Effector CD4-positive, alpha-beta T cell (primary cell): ENCODE results near the gene PLEKHH1.
"Not testable (repeated sequence)": the region's sequence is repeated elsewhere in the genome, so short reads cannot be mapped to it uniquely, and the experiment has no call there.

Experiments
- DNase-seq: peaks from one replicate; pipeline ENCODE4 v3.0.0-alpha.2; 2020

PLEKHH1 gene

DNA sequence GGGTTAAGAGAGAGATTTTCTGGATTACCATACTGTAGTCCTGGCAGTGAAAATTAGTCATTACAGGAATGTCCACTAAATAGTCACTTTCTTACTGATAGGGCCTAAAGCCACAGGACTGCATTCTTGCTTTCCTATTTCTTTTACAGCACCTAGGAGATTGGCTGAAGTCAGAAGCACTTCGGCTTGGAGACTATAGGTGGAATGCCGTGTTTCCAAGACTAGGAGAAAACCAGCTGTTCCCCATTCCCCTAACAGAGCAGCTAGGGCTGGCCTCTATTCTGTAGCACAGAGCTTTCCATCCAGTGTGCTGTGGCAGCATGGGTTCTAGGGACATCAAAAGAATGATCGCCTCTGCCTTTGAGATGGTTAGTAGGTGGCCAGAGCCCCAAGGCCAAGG lies 51.9 kb downstream of the PLEKHH1 start:
- no peak for DNase-seq

DNA sequence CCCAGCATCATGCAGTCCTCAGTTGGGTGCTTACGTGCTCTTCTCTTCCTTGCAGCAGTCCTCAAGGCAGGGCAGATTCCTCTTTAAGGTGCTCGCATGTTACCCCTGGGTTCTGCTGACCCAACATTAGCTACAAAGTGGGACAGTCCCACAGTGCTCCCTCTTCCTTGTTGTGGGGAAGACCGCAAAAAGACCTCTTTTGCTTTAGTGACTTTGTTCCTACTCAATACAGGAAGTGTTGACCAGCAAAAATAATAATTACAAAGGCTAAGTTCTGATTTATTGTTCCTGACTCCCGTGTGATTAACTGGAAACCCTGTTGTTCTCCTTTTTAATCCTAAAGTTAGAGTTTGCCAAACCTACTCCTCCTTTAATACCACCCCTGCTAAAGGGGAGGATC lies 53.3 kb downstream of the PLEKHH1 start:
- no peak for DNase-seq

DNA sequence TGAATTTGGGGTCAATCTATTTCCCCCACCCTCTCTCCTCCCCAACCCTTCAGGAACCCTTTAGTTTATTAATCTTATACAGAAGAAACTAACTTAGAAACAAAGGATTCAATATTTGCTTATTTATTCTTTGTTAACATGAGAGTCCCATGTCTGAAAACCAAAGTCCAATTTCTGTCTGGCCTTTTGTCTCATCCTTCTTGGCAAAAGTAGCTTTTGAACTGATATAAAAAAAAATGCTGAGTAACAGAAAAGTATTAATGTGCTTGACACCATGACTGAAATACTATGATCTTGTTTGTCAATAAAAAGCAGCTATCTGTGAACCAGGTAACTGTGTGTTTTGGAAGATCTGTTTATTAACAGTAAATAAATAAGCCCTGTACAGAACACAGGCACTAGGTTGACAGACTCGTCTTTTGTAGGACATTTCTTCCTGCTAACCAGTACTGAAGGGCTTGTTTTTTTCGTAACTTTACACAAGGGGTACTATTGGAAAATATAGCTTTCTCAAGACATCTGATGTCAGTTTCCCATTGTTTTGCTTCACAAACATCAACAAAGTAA lies 56.2 kb downstream of the PLEKHH1 start:
- DNase-seq: no peak

DNA sequence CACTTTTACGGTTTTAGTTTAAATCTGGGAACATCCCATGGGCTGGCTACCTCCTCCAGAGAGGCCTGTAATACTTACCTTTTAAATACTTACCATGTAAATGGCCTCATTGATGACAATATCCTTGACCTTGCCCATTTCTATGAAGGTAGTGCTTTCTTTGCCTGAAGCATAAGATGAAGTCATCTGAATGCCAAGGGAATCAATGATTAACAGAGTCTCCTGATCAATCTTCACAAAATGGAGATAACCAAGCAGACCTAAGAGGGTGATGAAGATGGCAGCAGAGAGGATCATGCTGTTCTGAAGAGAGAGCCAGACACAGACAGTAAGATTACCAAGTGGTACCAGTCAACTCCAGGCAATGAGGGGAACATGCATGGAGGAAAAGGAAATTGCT lies 60.6 kb downstream of the PLEKHH1 start:
- not testable (repeated sequence) for DNase-seq

DNA sequence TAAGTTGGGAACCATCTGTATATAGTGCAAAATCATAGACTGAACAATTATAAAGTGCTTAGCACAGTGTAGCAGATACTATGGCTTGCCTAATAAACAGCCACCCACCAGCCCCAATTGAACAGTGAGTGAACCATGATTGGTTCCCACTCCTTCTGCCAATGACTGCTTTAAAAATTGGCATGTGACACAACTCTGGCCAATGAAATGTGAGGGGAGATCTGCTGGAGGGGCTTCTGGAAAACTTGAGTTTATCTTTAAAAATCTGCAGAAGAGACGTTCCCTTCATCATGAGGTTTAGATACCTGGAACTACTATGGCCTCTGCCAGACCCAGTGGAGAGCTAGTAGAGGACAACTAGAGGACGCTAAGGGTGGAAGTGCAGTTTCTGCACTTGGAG lies 62.3 kb downstream of the PLEKHH1 start:
- no peak for DNase-seq

DNA sequence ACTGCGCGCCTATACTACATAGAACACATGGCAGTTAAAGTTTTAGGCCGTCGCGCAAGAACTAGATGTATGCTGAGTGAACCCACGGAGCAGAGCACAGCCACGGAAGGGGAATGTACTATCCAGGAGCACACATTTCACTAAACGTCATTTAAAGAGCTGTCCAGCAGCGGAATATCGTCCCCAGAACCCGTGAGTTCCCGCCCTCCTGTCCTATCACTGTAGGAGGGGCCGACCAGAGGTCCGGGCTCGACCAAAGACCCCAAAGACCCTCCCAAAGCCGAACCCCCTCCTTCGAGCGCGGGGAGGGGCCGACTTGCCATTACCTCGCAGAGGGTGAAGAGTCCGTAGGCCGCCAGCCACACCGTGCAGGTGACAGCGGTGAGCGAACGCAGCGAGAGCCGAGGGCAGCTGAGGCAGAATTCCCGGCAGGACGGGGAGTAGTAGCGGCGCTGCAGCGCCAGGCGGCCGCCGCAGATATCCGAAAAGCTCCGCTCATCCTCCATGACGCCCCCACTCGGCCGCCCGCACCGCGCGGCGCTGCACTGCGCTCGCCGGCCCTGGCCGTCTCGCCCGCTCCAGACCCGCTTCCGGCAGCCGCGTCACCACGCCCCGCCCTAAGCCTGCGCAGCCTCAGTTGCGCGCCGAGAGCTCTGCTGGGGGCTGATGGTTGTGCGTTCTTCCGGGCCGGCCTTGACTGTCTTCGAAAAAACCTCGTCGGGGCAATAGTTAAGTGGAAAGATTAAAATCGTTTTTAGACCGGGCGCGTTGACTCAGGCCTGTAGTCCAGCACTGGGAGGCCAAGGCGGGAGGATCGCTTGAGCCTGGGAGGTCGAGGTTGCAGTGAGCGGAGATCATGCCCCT lies 66.8 kb downstream of the PLEKHH1 start, which contains the start of gene PIGH:
TSS of gene PIGH (minus strand) at position 571 of the 864 bp plus-strand sequence. CDS start at position 506, 65 bp downstream.
- DNase-seq: peak; percentile 88

DNA sequence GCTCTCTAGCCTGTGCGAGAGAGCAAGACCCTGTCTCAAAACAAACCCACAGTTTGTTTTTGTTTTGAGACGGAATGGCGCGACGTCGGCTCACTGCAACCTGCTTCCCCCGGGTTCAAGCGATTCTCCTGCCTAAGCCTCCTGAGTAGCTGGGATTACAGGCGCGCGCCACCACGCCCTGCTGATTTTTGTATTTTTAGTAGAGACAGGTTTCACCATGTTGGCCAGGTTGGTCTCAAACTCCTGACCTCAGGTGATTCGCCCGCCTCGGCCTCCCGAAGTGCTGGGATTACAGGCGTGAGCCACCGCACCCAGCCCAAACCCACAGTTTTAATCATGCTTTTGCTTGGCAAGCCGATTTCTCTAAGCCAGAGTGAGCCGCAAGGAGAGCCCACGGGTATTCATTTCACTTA lies 67.5 kb downstream of the PLEKHH1 start:
- not testable (repeated sequence) for DNase-seq

DNA sequence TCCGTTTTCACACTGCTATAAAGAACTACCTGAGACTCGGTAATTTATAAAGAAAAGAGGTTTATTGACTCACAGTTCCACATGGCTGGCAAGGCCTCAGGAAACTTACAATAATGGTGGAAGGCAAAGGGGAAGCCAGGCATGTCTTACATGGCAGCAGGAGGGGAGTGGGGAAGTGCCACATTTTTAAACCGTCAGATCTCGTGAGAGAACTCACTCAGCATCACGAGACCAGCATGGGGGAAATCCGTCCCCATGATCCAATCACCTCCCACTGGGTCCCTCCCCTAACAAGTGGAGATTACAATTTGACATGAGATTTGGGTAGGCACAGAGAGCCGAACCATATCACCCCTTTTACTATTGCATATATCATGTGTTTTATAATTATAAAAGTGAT lies 69.0 kb downstream of the PLEKHH1 start:
- DNase-seq: no peak

DNA sequence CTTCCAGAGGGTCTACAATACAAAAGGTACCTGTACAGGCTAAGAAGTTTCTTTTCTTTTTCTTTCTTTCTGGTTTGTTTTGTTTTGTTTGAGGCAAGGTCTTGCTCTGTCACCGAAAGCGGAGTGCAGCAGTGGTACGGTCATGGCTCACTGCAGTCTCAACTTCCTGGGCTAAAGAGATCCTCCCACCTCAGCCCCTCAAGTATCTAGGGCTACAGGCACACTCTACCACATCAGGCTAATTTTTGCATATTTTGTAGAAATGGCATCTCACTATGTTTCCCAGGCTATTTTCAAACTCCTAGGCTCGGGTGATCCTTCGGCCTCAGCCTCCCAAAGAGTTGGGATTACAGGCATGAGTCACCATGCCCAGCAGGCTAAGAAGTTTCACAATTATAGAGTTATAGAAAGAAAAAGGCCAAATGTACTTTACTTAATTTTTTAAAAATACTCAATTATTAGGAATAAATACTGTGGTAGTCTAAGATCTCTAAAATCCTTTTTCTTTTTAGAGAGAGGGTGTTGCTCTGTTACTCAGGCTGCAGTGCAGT lies 70.0 kb downstream of the PLEKHH1 start:
- no peak for DNase-seq

DNA sequence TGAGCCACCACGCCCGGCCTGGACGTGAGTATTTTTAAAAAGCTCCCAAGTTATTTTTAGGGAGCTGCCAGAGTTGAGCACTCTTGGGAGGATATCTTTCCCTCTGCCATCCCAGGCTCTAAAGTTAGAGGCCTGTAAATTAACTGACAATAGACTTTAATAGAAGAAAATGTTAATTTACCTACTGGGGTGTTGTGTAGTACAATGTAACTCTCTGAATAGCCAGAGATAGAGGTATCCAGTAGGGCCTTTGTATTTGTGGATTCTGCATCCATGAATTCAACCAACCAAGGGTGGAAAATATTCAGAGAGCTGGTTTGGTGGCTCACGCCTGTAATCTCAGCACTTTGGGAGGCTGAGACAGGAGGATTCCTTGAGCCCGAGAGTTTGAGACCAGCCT lies 74.6 kb downstream of the PLEKHH1 start:
- DNase-seq: no peak

DNA sequence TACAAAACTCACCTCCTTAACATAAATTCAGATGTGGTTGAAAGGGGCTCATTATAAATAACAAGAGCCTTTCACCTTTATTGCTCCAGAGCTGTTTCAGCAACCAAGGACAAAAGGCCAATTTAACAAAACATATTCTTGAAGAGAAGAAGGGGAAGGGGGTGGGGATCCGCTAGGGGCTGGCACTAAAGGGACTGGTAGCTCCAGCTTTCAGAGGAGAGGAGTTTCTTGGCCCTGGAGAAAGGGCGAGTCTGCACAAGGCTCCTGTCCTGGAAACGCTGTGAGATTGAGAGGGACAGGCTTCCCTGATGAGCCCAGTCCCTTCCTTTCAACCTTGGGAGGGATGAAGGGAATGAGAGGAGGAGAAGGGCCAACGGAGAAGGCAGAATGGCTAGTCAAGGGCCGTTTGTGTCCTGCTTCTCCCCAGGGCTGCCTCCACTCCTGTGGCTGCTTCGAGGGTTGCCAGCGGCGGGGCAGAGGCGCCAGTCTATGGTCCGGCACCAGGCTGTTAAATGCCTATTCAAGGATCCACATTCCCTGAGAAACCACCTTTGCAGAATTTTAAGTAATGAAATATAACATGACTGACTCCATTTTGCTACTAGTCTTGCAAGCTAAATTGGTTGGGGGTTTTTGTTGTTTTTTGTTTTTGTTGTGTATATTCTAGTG lies 76.7 kb downstream of the PLEKHH1 start:
- no peak for DNase-seq

DNA sequence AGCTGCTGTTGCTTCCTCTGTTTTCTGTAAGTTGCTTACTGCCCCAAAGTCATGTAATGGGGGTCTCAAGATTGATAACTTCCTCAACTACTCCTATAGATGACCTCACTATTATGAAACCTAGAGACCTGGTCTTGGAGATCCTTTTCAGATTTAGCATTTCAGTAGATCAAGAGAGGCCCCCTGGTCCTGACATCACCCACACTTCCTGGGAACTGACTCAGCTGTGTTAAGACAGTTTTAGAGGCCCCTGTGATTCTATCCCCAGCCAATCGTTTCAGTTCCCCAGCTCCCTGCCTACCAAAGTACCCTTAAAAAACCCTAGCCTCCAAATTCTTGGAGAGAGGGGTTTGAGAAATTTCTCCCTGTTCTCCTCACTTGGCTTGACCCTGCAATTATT lies 77.4 kb downstream of the PLEKHH1 start:
- DNase-seq: no peak

DNA sequence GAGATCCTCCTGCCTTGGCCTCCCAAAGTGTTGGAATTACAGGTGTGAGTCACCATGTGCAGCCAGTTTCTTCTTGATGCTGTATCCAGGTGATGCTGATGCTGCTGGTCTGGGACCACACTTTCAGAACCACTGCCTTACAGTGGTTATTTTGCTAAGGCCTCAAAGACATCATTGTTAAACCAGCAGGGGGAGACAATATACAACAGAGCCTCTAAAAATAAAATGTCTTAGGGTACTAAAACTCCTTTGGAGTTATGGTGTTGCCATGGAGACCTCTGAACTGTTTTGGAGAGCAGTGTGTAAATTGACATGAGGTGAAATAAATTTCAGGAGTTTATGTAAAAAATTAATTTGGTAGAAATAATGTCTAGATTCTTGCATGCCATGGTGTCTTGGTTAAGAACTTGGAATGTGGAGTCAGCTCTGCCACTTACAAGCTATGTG lies 85.5 kb downstream of the PLEKHH1 start:
- peak; percentile 23 for DNase-seq

DNA sequence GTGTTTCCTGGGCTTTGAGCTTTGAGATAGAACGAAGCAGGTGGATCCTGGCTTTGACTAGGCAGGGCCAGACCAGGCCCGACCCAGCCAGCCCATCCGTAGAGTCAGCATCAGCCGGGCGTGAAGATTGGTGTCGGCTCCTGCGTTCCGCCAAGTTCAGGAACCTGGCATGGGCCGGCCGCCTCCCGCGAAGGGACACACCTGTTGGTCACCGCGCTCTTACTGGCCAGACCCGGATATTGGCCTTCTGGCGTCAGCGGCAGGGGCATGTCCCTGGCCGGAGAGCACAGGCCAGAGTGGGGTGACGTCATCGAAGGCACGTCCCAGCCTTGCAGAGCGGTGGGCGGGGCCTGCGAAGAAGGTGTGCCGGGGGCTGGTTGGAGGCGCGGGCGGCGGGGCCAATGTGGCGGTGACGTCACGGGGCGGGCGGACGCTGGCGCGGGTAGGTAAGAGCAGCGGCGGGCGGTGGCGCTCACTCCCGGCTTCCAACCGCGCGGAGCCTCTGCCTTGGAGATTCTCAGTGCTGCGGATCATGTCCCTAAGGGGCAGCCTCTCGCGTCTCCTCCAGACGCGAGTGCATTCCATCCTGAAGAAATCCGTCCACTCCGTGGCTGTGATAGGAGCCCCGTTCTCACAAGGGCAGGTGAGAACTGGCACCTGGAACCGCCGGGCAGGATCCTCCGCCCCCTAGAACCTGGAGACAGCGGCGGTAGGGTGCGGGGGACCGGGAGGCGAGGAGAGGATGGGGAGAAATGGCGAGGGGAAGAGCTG lies 86.5 kb downstream of the PLEKHH1 start, which contains the start of gene ARG2:
TSS of gene ARG2 (plus strand) at position 475 of the 771 bp plus-strand sequence. CDS start at position 533, 58 bp downstream.
- peak; percentile 96 for DNase-seq

DNA sequence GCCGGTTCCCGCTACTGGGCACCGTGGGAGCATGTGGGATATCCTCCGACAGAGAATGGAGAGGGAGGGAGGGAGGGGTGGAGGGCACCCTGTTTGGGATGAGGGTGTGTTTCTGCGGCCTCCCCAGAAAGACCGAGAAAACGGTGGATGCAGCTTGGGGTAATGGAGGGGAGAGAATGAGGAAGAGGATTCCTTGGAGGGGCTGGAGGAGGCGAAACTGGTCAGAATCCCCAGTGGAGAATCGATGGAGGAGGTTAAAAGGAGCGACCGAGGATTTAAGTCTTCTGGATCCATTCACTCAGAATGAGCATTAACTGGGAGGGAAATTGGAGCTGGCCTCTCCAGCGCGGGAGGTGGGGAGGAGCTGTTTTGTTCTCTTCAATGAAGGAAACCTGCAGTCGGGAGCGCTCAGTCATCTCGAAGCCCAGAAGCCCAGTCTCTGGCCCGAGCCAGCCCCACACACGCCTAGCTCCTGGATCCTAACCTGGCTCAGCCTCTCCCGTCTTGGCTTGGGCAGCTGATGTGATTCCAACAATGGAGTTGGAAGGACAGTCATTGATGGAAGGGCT lies 87.2 kb downstream of the PLEKHH1 start:
- DNase-seq: no peak

DNA sequence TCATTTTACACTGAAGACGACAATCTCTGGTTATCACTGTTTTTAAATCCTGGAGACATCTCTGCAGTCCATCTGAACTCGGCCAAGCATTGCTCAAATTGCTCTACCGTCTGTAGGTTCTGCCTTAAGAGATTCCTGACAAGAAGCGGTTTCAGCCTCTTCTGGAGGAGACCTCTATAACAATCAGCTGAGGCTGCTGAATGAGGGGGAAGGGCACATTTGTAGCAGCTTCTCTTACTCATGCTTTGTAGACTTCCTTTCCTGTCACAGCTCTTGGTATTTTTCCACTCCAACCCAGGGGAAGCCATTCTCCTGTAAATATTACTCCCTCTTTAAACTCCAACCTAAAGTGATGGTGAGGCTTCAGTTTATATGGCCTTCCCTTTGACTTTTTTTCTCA lies 89.6 kb downstream of the PLEKHH1 start:
- DNase-seq: no peak

DNA sequence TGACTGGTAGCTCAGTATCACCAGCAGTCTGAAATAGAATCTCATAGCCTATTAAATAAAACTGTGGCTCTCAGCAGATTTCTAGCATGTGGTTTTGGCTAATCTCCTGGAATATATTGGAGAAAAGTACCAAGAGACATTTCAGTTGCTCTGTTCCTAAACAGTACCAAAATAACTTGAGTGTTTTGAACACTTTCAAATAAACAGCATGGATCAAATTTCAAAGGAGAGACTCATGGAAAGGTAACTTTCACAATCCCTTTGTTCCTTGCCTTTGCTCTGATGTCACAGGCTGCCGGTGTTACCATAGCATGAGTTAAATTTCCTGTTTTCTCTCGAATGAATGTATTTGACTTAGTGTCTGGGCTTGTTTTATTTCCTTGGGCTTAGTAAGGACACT lies 90.0 kb downstream of the PLEKHH1 start:
- no peak for DNase-seq

DNA sequence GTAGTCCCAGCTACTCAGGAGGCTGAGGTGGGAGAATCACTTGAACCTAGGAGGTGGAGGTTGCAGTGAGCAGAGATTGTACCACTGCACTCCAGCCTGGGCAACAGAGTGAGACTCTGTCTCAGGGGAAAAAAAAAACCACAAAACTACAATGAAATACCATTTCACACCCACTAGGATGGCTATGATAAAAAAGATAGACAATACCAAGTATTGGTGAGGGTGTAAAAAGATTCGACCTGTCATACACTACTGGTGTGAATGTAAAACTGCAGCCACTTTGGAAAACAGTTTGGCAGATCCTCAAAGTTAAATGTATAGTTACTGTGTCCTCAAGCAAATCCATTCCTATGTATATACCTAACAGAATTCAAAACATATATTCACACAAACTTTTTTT lies 93.0 kb downstream of the PLEKHH1 start:
- not testable (repeated sequence) for DNase-seq

DNA sequence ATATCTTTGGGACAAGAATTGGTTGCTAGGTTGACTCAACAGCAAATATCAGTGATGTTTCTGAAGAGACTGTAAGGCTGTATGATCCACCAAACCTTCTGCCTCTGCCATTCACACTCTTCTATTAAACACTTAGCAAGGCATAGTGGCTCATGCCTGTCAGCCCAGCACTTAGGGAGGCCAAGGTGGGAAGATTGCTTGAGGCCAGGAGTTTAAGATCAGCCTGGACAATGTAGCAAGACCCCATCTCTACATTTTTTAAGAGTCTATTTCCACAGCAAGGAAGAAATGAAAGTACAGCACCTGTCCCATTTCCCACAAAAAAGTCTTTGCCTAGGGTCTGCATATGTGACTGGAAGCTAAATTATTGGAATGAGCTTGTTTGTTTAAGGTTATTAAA lies 94.4 kb downstream of the PLEKHH1 start:
- no peak for DNase-seq

DNA sequence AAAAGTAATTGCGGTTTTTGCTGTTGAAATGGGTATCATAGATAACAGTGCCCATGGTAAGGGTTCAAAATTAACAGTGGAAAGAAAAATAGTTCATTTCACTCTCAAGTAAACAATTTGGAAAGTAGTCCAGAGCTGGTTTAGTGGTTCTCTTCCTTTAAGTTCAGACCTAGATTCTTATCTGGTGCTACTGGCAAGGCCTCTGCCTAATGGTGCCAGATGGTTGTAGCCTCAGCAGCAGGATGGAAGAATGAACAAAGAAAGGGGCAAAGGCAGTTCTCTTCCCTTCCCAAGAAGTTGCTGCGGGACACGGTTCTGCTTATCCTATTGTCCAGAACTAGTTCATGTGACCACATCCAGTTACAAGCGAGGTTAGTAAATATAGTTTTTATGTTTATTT lies 97.1 kb downstream of the PLEKHH1 start:
- DNase-seq: no peak

DNA sequence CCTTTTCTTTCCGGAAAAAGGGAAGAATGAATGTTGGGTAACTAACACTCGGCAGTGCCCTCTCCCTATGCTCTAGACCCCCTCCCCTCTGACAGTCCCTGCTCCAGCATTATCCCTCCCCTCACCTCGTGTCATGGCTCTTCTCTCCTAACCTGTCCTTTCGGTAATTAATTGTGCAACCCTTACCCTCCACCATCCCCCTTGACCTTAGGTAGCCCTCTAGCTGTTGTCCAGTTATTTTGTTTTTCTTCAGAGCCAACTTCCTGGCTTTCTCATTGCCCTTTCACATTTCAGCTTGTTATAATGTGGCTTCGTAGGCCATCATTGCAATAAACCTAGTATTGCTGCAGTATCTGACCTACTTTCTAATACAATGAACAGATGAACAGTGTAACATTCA lies 97.8 kb downstream of the PLEKHH1 start:
- DNase-seq: no peak
